ENCODE results near the gene ROS1. TPM values are rescaled to one million over a fixed set of nuclear protein-coding genes. Genes with fewer than 3 reads are reported as not detected.

ROS1 gene
- total RNA-seq, 1 experiment from 2014 or later, result not detected

DNA sequence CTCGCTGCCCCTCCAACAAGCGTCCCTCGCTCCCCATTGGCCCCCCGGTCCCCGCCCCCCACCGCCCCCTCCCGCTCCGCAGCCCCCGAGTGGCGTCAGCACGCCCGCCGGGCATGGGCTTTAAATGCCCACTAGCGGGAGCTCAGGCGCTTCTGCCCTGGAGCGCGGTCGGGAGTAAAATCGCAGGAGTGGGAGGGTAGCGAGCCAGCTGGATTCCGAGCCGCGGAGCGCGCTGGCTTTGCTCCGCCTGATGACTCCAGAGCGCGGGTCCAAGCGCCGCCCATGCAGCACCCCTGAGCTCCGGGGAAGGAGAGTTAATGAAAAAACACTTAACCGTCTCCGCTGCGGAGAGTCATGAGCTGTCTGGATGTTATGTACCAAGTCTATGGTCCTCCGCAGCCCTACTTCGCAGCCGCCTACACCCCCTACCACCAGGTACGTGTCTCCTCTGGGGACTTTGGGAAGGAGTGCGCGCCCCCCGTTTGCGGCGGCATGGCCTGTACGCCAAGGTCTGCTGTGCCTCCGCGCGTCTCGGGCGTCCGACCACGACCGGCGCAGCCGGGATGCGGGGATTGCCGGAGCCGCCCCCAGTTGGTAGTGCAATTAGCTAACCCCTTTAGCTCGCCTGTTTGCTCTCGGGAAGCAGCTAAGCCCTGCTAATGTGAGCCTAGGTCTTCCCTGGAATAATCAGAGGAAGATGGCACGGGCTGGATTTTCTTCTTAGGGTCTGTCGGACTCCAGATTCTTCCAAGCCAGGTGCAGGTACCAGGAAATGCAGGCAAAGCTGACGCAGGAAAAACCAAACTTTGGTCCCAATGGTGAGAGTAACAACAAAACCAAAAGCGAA lies 160.1 kb downstream of the ROS1 start, which contains the start of gene VGLL2:
Gene VGLL2 (plus strand): TSS at position 149 of the 847 bp plus-strand sequence. CDS start 206 bp downstream, at position 355.
- H3K23ac ChIP-seq (ENCODE audit: insufficient read length, low read depth, low read length), result no peak within 1 kb of the TSS
- H3K18ac ChIP-seq (ENCODE audit: insufficient read length, low read depth, low read length), result no peak within 1 kb of the TSS
- no peaks in the 10 kb centered on the region for H3K79me2 ChIP-seq (ENCODE audit: insufficient read depth, low read length)
- no peak within 1 kb of the TSS for H2BK5ac ChIP-seq (ENCODE audit: insufficient read length, low read length)
- no peak within 1 kb of the TSS for H2BK15ac ChIP-seq (ENCODE audit: low read depth, low read length)
- no peak within 1 kb of the TSS for H2AFZ ChIP-seq (ENCODE audit: low read length)
- H3K23me2 ChIP-seq (ENCODE audit: insufficient read length, low read depth, low read length, poor library complexity, severe bottlenecking), result peaks cover 12% of the 10 kb centered on the region
- Mint-ChIP-seq H3K9me3 (no peaks in the 10 kb centered on the region; a peak in 1 of 5 replicates), H3K4me1 (peaks cover 19 to 37% of the 10 kb centered on the region in 2 experiments), H3K36me3 (ENCODE audit: insufficient read depth in 1 of 3, low read depth in 3 of 3) (no peaks in the 10 kb centered on the region; a peak in 1 of 7 replicates), H3K4me3 (peak within 1 kb of the TSS; percentile 69 to 92), H3K27ac (no peak within 1 kb of the TSS), H3K27me3 (ENCODE audit: low read depth) (peaks cover 100% of the 10 kb centered on the region)
- no peak within 1 kb of the TSS for H3K56ac ChIP-seq (ENCODE audit: insufficient read length, low read depth, low read length)
- H3K27ac ChIP-seq (ENCODE audit: insufficient read length, low read depth, low read length), result no peak within 1 kb of the TSS
- TF ChIP-seq, protein P1, sequence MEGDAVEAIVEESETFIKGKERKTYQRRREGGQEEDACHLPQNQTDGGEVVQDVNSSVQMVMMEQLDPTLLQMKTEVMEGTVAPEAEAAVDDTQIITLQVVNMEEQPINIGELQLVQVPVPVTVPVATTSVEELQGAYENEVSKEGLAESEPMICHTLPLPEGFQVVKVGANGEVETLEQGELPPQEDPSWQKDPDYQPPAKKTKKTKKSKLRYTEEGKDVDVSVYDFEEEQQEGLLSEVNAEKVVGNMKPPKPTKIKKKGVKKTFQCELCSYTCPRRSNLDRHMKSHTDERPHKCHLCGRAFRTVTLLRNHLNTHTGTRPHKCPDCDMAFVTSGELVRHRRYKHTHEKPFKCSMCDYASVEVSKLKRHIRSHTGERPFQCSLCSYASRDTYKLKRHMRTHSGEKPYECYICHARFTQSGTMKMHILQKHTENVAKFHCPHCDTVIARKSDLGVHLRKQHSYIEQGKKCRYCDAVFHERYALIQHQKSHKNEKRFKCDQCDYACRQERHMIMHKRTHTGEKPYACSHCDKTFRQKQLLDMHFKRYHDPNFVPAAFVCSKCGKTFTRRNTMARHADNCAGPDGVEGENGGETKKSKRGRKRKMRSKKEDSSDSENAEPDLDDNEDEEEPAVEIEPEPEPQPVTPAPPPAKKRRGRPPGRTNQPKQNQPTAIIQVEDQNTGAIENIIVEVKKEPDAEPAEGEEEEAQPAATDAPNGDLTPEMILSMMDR (conservative IDR thresholded peaks at IDR 0.05), result no peak
- no peak within 1 kb of the TSS for H3K4ac ChIP-seq (ENCODE audit: low read depth, low read length)
- no peak within 1 kb of the TSS for H2AK5ac ChIP-seq (ENCODE audit: insufficient read length, low read length)
- peaks cover 67% of the 10 kb centered on the region for H3K27me3 ChIP-seq (ENCODE audit: insufficient read depth, low read length)
- H3K79me1 ChIP-seq (ENCODE audit: insufficient read depth, low read depth, low read length, poor library complexity, severe bottlenecking), result no peaks in the 10 kb centered on the region
- no peaks in the 10 kb centered on the region for H3K9me3 ChIP-seq (ENCODE audit: control insufficient read depth, low read depth, low read length)
- H3T11ph ChIP-seq (ENCODE audit: low read length), result no peak within 1 kb of the TSS
- no CpG with 5 or more reads among the region's 63 CpGs for WGBS (ENCODE audit: extremely low coverage, insufficient read length, low lambda C conversion rate)
- no peak within 1 kb of the TSS for H4K91ac ChIP-seq (ENCODE audit: insufficient read length, low read depth, low read length)
- no peak within 1 kb of the TSS for H2BK12ac ChIP-seq (ENCODE audit: insufficient read length, low read depth, low read length)
- H3K9ac ChIP-seq (ENCODE audit: extremely low read depth, insufficient read length, low read length), result no peak within 1 kb of the TSS
- H2BK120ac ChIP-seq (ENCODE audit: low read depth, low read length, poor library complexity, severe bottlenecking), result no peak within 1 kb of the TSS
- H3K4me1 ChIP-seq (ENCODE audit: insufficient read depth, low read length), result no peaks in the 10 kb centered on the region
- no peak within 1 kb of the TSS for H4K8ac ChIP-seq (replicated peaks; ENCODE audit: insufficient read length, low read depth, low read length)
- H2BK20ac ChIP-seq (ENCODE audit: low read depth, low read length, poor library complexity, severe bottlenecking), result no peak within 1 kb of the TSS
- H3K14ac ChIP-seq (ENCODE audit: insufficient read depth, low read length), result no peak within 1 kb of the TSS
- H4K20me1 ChIP-seq (ENCODE audit: control insufficient read depth, insufficient read depth, insufficient read length), result no peaks in the 10 kb centered on the region
- H4K5ac ChIP-seq (ENCODE audit: insufficient read length, low read depth, low read length), result no peak within 1 kb of the TSS
- DNase-seq, result peak; percentile 70
- H3K4me2 ChIP-seq (ENCODE audit: insufficient read depth, insufficient read length, low read length), result peak within 1 kb of the TSS; percentile 92
